ENCODE measurements around the gene SSH2. TPM values are rescaled to one million over a fixed set of nuclear protein-coding genes. Genes with fewer than 3 reads are reported as not detected.

SSH2 gene
- total and polyA plus RNA-seq, 2 of the 13 experiments (the other 11 are each of a cell fraction or from before 2014, with no cell fraction given) = 6.0 to 6.4 TPM

DNA sequence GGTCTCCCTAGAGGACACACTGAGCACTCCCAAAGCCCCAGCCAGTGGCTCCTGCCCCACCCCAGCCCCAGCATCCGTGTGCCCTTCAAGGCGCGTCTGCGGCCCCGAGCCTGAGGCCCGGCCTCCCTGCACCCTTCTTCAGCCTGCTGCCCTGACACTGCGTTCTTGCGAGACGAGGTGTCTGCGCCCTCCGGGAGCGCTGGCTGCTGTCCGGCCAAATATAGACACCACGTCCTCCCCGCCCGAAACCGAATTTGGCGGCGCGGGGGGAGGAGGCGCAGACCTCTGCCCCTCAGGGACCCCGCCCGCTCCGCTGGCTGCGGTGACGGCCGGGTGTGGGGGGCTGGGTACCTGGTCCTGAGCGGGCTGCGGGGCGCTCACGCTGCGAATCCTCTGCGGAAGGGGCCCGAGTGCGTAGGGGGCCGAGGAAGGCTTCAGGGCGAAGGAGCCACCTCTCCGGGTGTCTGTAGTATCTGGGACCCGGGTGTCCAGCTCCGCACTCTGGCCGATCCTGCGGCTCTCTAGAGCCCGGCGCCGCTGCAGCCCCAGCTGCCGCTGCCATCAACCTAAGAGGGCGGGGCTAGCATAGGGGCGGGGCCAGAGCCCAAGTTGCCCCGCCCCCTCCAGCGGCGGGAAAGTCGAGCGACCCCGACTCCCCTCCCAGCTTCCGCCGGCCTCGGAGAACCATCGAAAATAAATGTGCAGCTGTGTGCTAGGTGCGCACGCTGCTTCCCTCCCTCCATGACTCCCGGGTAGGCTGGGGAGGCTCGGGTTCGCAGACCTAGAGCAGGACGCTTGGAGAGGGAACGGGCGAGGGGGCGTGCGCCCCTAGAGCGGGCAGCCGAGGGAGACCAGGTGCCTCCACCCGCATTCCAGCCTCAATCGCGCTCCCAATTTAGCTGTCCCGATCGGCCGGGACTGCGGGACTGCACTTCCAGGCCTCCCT lies 307.4 kb downstream of the SSH2 start, which contains the start of gene CORO6 (continued):
- no peak for TF ChIP-seq ZNF670 (CRISPR knock-in tag; IDR thresholded peaks at IDR 0.05; ENCODE audit: borderline replicate concordance)
- TF ChIP-seq ZNF652 (CRISPR knock-in tag; IDR thresholded peaks at IDR 0.05; ENCODE audit: borderline replicate concordance, low read depth) = no peak
- TF ChIP-seq SMYD3 (CRISPR knock-in tag; IDR thresholded peaks at IDR 0.05) = no peak
- TF ChIP-seq ZFYVE20 (CRISPR knock-in tag; IDR thresholded peaks at IDR 0.05; ENCODE audit: borderline replicate concordance, low read depth) = no peak
- TF ChIP-seq SMARCC2 (IDR thresholded peaks at IDR 0.05) = no peak
- no peak for TF ChIP-seq PPARG (CRISPR knock-in tag; conservative IDR thresholded peaks at IDR 0.05)
- TF ChIP-seq, protein P1, sequence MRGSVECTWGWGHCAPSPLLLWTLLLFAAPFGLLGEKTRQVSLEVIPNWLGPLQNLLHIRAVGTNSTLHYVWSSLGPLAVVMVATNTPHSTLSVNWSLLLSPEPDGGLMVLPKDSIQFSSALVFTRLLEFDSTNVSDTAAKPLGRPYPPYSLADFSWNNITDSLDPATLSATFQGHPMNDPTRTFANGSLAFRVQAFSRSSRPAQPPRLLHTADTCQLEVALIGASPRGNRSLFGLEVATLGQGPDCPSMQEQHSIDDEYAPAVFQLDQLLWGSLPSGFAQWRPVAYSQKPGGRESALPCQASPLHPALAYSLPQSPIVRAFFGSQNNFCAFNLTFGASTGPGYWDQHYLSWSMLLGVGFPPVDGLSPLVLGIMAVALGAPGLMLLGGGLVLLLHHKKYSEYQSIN (CRISPR knock-in tag; IDR thresholded peaks at IDR 0.05; ENCODE audit: borderline replicate concordance) = no peak
- TF ChIP-seq, protein P2, sequence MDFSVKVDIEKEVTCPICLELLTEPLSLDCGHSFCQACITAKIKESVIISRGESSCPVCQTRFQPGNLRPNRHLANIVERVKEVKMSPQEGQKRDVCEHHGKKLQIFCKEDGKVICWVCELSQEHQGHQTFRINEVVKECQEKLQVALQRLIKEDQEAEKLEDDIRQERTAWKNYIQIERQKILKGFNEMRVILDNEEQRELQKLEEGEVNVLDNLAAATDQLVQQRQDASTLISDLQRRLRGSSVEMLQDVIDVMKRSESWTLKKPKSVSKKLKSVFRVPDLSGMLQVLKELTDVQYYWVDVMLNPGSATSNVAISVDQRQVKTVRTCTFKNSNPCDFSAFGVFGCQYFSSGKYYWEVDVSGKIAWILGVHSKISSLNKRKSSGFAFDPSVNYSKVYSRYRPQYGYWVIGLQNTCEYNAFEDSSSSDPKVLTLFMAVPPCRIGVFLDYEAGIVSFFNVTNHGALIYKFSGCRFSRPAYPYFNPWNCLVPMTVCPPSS (IDR thresholded peaks at IDR 0.05) = no peak
- TF ChIP-seq MIER2 (CRISPR knock-in tag; IDR thresholded peaks at IDR 0.05) = no peak
- TF ChIP-seq ZNF737 (CRISPR knock-in tag; IDR thresholded peaks at IDR 0.05; ENCODE audit: borderline replicate concordance) = no peak
- TF ChIP-seq NR2C2 (CRISPR knock-in tag; IDR thresholded peaks at IDR 0.05; ENCODE audit: borderline replicate concordance) = no peak
- no peak for TF ChIP-seq FIP1L1 (IDR thresholded peaks at IDR 0.05; ENCODE audit: borderline replicate concordance, insufficient read depth, low read depth, low read length)
- TF ChIP-seq ZKSCAN1 (IDR thresholded peaks at IDR 0.05; ENCODE audit: low read length) = no peak
- TF ChIP-seq ARNTL (CRISPR knock-in tag; IDR thresholded peaks at IDR 0.05) = 0 out of 2 replicates have a peak, but pooled peaks have one; percentile 48
- no peak for TF ChIP-seq ZC3H4 (CRISPR knock-in tag; IDR thresholded peaks at IDR 0.05; ENCODE audit: borderline replicate concordance)
- TF ChIP-seq, protein P3, sequence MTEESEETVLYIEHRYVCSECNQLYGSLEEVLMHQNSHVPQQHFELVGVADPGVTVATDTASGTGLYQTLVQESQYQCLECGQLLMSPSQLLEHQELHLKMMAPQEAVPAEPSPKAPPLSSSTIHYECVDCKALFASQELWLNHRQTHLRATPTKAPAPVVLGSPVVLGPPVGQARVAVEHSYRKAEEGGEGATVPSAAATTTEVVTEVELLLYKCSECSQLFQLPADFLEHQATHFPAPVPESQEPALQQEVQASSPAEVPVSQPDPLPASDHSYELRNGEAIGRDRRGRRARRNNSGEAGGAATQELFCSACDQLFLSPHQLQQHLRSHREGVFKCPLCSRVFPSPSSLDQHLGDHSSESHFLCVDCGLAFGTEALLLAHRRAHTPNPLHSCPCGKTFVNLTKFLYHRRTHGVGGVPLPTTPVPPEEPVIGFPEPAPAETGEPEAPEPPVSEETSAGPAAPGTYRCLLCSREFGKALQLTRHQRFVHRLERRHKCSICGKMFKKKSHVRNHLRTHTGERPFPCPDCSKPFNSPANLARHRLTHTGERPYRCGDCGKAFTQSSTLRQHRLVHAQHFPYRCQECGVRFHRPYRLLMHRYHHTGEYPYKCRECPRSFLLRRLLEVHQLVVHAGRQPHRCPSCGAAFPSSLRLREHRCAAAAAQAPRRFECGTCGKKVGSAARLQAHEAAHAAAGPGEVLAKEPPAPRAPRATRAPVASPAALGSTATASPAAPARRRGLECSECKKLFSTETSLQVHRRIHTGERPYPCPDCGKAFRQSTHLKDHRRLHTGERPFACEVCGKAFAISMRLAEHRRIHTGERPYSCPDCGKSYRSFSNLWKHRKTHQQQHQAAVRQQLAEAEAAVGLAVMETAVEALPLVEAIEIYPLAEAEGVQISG (CRISPR knock-in tag; IDR thresholded peaks at IDR 0.05) = peak; percentile 45; the same call in 1 of the 2 replicates
- no peak for TF ChIP-seq ARNT2 (CRISPR knock-in tag; IDR thresholded peaks at IDR 0.05; ENCODE audit: low read depth)
- TF ChIP-seq EEA1 (CRISPR knock-in tag; IDR thresholded peaks at IDR 0.05; ENCODE audit: borderline replicate concordance) = no peak
- no peak for TF ChIP-seq ELF1 (CRISPR knock-in tag; IDR thresholded peaks at IDR 0.05)
- no peak for TF ChIP-seq ZNF382 (CRISPR knock-in tag; IDR thresholded peaks at IDR 0.05; ENCODE audit: borderline replicate concordance)
- no peak for TF ChIP-seq ZNF780A (CRISPR knock-in tag; IDR thresholded peaks at IDR 0.05)
- no peak for TF ChIP-seq ZBTB8A (CRISPR knock-in tag; IDR thresholded peaks at IDR 0.05; ENCODE audit: borderline replicate concordance, low read depth)

Measured in HepG2 (cell line).